ENCODE data around the gene RABGAP1L. TPM values are rescaled to one million over a fixed set of nuclear protein-coding genes. Genes with fewer than 3 reads are reported as not detected.

Gene RABGAP1L
- total and polyA plus RNA-seq, 2 of the 4 experiments (the other 2 are of a cell fraction): 7.9 to 26.7 TPM

DNA sequence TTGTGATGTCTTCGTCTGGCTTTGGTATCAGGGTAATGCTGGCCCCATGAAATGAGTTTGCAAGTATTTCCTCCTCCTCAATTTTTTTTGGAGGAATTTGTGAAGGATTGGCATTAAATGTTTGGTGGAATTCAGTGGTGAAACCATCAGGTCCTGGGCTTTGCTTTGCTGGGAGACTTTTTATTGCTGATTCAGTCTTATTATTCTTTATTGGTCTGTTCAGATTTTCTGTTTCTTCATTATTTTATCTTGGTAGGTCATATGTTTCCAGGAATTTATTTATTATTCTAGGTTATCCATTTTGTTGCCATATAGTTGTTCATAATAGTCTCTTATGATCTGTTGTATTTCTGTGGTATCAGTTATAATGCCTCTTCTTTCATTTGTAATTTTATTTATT, 126.7 kb downstream of the RABGAP1L start:
- Histone ChIP-seq H2BK20ac (ENCODE audit: low read depth, low read length) (no peak overlapping the region), H2BK120ac (ENCODE audit: low read depth, low read length) (no peak overlapping the region), H3K23ac (ENCODE audit: low read depth, low read length) (no peak overlapping the region), H3K4ac (ENCODE audit: low read depth, low read length) (no peak overlapping the region), H3K27me3 (ENCODE audit: control insufficient read depth, insufficient read depth, low read length) (no peaks in the 10 kb centered on the region), H3K9me1 (ENCODE audit: insufficient read depth, low read length) (no peaks in the 10 kb centered on the region), H3K14ac (replicated peaks; ENCODE audit: low read depth, low read length) (no peak overlapping the region), H4K20me1 (ENCODE audit: insufficient read depth, low read length) (no peaks in the 10 kb centered on the region), H3K18ac (ENCODE audit: low read depth, low read length) (no peak overlapping the region), H3K36me3 (ENCODE audit: control insufficient read depth, insufficient read depth, low read length) (0 out of 2 replicates have a peak, but pooled peaks cover 2% of the 10 kb centered on the region), H3K9ac (ENCODE audit: low read depth, low read length) (no peak overlapping the region), H3K79me1 (ENCODE audit: low read depth in 1 of 2, low read length in 2 of 2) (no peaks in the 10 kb centered on the region), H2BK15ac (ENCODE audit: low read depth, low read length) (no peak overlapping the region), H2BK5ac (ENCODE audit: low read depth, low read length, poor library complexity, severe bottlenecking) (no peak overlapping the region), H3K4me1 (ENCODE audit: control insufficient read depth, insufficient read depth, low read length) (no peaks in the 10 kb centered on the region), H3K9me3 (ENCODE audit: control insufficient read depth, insufficient read depth, low read length) (peaks cover 4% of the 10 kb centered on the region; the same call in 1 of the 2 replicates), H2AK5ac (ENCODE audit: low read depth, low read length) (no peak overlapping the region), H4K8ac (ENCODE audit: low read depth in 2 of 2, low read length in 2 of 2) (no peak overlapping the region), H2AFZ (replicated peaks; ENCODE audit: low read length, poor library complexity) (no peak overlapping the region), H2AK9ac (replicated peaks; ENCODE audit: low read depth, low read length, poor library complexity) (no peak overlapping the region), H3K4me2 (ENCODE audit: low read depth, low read length) (no peak overlapping the region), H3K4me3 (ENCODE audit: insufficient read depth, low read depth, low read length) (no peak overlapping the region), H4K5ac (ENCODE audit: low read depth, low read length) (no peak overlapping the region), H3K27ac (ENCODE audit: insufficient read depth, low read length) (no peak overlapping the region), H3K56ac (ENCODE audit: extremely low read depth, insufficient read depth, low read length) (no peak overlapping the region), H4K91ac (ENCODE audit: insufficient read depth, low read depth, low read length) (no peak overlapping the region)
- dilution Hi-C loops (cut with HindIII; ENCODE audit: low sequenced_read_pairs, unreplicated experiment) (no loop called here), in situ Hi-C loops (cut with MboI; ENCODE audit: low sequenced_read_pairs) (no loop called here), intact Hi-C loops (cut with micrococcal nuclease) (no loop called here)
- no CpG with 5 or more reads among the region's 1 CpG for WGBS, 2 experiments (ENCODE audit: extremely low coverage in 2 of 2, insufficient read length in 1 of 2)
- DNase-seq: no peak
- TF ChIP-seq, protein P1, sequence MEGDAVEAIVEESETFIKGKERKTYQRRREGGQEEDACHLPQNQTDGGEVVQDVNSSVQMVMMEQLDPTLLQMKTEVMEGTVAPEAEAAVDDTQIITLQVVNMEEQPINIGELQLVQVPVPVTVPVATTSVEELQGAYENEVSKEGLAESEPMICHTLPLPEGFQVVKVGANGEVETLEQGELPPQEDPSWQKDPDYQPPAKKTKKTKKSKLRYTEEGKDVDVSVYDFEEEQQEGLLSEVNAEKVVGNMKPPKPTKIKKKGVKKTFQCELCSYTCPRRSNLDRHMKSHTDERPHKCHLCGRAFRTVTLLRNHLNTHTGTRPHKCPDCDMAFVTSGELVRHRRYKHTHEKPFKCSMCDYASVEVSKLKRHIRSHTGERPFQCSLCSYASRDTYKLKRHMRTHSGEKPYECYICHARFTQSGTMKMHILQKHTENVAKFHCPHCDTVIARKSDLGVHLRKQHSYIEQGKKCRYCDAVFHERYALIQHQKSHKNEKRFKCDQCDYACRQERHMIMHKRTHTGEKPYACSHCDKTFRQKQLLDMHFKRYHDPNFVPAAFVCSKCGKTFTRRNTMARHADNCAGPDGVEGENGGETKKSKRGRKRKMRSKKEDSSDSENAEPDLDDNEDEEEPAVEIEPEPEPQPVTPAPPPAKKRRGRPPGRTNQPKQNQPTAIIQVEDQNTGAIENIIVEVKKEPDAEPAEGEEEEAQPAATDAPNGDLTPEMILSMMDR (conservative IDR thresholded peaks at IDR 0.05; ENCODE audit: low read depth, low read length): no peak
- no peak for TF ChIP-seq MAZ (IDR thresholded peaks at IDR 0.05; ENCODE audit: borderline replicate concordance, low read depth, low read length)
- no peak for TF ChIP-seq RCOR1 (IDR thresholded peaks at IDR 0.05; ENCODE audit: insufficient replicate concordance, low read length)
- TF ChIP-seq, protein P2, sequence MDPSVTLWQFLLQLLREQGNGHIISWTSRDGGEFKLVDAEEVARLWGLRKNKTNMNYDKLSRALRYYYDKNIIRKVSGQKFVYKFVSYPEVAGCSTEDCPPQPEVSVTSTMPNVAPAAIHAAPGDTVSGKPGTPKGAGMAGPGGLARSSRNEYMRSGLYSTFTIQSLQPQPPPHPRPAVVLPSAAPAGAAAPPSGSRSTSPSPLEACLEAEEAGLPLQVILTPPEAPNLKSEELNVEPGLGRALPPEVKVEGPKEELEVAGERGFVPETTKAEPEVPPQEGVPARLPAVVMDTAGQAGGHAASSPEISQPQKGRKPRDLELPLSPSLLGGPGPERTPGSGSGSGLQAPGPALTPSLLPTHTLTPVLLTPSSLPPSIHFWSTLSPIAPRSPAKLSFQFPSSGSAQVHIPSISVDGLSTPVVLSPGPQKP (IDR thresholded peaks at IDR 0.05; ENCODE audit: borderline replicate concordance, low read depth, low read length): no peak
- no peak for TF ChIP-seq FOS (IDR thresholded peaks at IDR 0.05; ENCODE audit: low read depth, low read length)
- TF ChIP-seq, protein P3, sequence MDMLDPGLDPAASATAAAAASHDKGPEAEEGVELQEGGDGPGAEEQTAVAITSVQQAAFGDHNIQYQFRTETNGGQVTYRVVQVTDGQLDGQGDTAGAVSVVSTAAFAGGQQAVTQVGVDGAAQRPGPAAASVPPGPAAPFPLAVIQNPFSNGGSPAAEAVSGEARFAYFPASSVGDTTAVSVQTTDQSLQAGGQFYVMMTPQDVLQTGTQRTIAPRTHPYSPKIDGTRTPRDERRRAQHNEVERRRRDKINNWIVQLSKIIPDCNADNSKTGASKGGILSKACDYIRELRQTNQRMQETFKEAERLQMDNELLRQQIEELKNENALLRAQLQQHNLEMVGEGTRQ (IDR thresholded peaks at IDR 0.05; ENCODE audit: low read depth, low read length): no peak
- TF ChIP-seq CHD1 (IDR thresholded peaks at IDR 0.05; ENCODE audit: low read depth, low read length): no peak
- no peak for TF ChIP-seq BHLHE40 (IDR thresholded peaks at IDR 0.05; ENCODE audit: low read depth, low read length)
- POLR2A ChIA-PET (ENCODE audit: unreplicated experiment): no interaction called here
- no peak for ATAC-seq (ENCODE audit: low read depth)
- CTCF ChIA-PET: no interaction called here
- no TSS peak for BruUV-seq (replicated peaks)
